ACHN (cell line): ENCODE measurements around the gene DSTN.

Experiments used
- DNase-seq: peaks from one replicate; pipeline ENCODE4 v3.0.0-alpha.2; 2015
- in situ Hi-C: cut with HindIII; loops from 2 replicates; pipeline ENCODE4 v1.10.0; 2017; ENCODE audit warnings: low sequenced_read_pairs, low pct_ligation_motif_present, low pct_unique_long_range_greater_than_20kb

DSTN gene

DNA sequence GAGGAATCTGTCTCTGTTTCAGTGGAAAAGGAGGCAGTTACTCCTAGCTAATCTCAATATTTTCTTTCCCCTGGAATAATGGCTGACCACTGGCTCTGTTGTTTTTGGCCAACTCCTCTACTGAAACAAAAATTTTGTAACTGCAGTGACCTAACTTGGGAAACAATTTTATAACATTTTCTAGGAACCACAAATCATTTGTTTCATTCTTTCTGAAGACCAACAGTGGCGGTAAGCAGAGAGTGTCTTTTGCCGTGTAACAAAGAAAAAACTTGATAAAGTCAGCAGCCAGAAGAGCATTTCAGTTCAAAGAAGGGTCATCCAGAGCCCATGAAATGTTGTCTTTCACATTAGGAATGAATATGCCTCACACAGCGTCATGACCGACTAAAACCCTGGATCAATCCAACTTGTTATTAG lies 26.9 kb upstream of the DSTN start:
- in situ Hi-C loops: no loop called here
- no peak for DNase-seq

DNA sequence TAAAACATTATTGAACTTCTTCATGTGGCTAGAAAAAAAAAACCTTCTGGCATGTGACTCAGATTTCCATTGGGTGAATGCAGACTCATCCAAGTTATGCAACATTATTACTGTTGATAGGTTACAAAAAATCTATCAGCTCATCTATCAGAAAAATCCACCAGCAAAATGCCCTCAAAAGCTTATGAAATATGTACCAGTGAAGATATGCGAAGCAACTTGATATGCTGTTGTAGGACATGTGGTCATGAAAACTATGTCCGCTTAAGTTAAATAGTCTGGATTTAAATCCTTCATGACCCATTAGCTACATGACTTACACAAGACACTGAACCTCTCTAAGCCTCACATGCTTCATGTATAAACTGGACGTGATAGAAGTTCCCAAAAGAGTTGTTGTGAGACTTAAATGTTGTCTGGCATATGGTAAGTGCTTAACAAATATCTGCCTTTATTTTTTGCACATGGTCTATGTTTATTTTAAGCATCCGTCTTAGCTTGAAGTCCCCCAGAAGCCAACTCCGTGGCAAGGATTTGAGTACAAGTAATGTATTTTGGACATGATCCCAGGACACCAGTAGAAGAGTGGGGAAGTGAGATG lies 26.2 kb upstream of the DSTN start:
- in situ Hi-C loops: no loop called here
- no peak for DNase-seq

GRCh38 chr20:17545127-17545526 lies 24.7 kb upstream of the DSTN start:
- DNase-seq: no peak
- in situ Hi-C loops: no loop called here

DNA sequence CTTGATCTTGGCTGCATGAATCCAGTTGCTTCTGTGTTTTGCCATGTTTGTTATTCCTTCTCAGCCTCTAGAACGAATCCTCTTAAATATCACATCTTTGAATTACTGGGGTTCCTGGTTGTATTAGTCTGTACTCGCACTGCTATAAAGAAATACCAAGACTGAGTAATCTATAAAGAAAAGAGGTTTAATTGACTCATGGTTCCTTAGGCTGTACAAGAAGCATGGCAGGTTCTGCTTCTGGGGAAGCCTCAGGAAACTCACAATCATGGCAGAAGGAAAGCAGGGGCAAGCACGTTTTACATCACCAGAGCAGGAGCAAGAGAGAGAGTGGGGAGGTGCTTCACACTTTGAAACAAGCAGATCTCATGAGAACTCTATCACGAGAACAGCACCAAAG lies 20.7 kb upstream of the DSTN start:
- in situ Hi-C loops: no loop called here

GRCh38 chr20:17555106-17555505 lies 14.8 kb upstream of the DSTN start:
- no peak for DNase-seq
- in situ Hi-C loops: no loop called here

More for the DNA sequence above, 20.7 kb upstream of the DSTN start:
- no peak for DNase-seq

GRCh38 chr20:17556837-17557674 lies 12.8 kb upstream of the DSTN start:
- no peak for DNase-seq
- in situ Hi-C loops: no loop called here

- in situ Hi-C loops: no loop called here
- peak; percentile 61 for DNase-seq
Observed at GRCh38 chr20:17557675-17558006, 12.2 kb upstream of the DSTN start.

GRCh38 chr20:17558154-17558940 lies 11.5 kb upstream of the DSTN start:
- in situ Hi-C loops: no loop called here
- peak; percentile 81 for DNase-seq

DNA sequence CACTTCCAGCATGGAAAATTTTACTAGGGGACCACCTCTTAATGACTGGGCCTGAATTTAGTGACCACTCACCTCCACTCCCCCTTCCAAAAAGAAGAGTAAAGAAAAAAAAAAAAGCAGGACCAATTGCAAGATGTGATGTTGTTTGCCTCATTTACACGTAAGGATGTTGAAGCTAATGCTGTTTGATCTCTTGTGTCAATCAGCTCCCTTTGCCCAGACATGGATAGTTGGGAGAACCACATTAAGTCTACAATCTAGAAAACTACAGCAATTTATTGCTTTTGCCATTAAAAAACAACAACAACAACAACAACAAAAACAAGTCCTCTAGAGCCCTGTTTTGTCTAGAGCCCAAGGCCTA lies 11.0 kb upstream of the DSTN start:
- no peak for DNase-seq
- in situ Hi-C loops: no loop called here

GRCh38 chr20:17559338-17559737 lies 10.5 kb upstream of the DSTN start:
- no peak for DNase-seq
- in situ Hi-C loops: no loop called here

DNA sequence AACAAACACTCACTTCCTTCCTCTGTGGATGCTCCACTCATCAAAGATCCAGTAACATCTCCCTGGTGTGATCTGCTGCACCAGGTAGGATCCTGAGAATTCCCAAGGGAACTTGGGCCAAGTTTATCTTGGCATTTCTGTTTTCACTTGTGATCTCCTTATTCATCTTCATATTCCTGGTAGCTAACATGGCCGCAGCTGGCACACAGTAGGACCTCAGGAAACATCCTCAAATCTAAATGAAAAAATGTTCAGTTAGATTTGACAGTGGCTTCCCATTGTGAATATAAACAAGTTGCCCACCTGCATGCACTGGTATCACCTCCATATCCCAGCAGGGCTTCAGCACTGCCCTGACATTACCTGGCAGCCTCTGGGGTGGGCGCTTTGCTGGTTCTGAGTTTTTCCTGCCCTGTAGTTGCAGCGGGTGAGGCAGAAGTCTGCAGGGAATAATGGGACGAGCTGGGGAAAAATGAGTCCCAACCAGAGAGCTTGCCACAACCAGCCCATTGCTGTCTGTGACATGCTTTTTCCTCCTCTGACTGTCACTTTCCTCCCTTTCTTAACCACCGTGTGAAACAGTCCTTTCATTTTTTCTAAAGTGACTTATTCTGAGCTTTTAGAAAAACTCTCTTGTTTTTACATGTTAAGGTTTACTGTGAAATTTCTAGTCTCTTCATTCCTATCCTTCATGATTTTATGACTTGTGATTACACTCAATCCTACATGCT lies 9.4 kb upstream of the DSTN start:
- DNase-seq: no peak
- in situ Hi-C loops: no loop called here

GRCh38 chr20:17562804-17563305 lies 7.0 kb upstream of the DSTN start:
- in situ Hi-C loops: no loop called here

GRCh38 chr20:17565169-17565845 lies 4.6 kb upstream of the DSTN start:
- DNase-seq: no peak
- in situ Hi-C loops: no loop called here

More at GRCh38 chr20:17562804-17563305, 7.0 kb upstream of the DSTN start:
- DNase-seq: no peak

DNA sequence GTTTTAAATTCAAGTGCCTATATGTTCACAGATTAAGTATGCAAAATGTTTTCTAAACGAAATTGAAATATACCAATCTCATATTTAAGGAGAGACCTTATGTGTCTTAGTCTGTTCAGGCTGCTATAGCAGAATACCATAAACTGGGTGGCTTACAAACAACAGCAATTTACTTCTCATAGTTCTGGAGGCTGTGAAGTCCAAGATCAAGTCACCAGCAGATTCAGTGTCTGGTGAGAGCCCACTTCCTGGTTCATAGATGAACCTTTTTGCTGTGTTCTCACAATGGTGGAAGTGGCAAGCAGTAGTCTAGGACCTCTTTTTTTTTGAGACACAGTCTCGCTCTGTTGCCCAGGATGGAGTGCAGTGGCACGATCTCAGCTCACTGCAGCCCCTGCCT lies 3.5 kb upstream of the DSTN start:
- in situ Hi-C loops: no loop called here

DNA sequence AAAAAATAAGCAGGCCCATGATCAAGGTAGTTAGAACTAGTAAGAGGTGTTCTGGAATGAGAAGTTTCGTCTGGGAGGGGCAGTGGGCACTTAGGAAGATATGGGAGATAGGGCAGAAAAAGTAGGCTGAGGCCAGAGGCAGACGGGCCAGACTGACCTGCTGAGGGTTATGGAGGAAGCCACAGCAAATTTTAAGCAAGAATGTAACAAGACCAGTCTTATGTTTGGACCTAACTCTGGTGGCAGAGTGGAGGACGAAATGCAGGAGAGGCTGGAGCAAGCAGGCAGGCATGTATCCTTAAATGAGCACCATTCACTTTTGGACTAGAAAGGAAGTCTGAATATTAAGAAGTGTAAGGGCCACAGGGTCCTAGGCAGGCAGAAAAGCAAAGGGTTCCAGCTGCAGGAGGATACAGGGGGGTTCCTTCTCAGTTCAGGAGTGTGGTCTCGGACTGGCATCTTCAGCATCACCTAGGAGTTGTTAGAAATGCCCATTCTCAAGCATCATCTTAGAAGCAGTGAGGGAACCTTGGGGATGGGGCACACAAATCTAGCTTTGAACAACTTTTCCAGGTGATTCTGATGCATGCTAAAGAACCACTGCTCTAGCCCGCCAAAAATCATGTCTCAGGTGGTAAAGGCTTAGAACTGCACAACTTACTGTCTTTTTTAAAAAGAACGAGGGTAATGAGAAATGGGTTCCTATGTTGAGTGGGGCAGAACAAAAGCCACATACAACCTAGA lies 1.7 kb upstream of the DSTN start:
- peak; percentile 17 for DNase-seq
- in situ Hi-C loops: no loop called here

More for the DNA sequence above, 3.5 kb upstream of the DSTN start:
- DNase-seq: no peak

DNA sequence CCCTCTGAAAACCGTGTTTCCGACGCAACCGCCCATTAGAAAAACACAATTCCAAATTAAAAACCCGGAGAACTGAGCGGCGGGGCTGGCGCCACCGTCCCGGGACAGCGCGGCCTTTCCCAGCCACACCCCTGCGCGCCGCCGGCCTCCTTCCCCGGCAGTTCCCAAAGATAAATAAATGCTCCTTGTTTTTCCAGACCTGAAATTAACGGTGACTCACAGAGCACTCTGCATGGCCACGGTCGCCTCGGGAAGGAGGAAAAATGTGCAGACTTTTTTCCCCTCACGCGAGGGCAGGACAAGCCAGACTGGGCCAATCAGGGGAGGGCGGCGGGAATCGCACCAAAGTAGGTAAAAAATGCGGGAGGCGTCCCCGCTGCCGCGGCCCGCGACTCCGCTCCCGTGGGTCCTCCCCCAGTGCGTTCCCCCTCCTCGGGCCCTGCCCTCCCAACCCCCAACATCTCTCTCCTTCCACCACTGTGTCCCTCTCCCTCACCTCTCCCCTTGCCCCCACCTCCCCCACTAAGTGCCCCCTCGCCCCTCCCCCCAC lies 828 bp upstream of the DSTN start:
- in situ Hi-C loops: no loop called here
- DNase-seq: peak; percentile 93

DNA sequence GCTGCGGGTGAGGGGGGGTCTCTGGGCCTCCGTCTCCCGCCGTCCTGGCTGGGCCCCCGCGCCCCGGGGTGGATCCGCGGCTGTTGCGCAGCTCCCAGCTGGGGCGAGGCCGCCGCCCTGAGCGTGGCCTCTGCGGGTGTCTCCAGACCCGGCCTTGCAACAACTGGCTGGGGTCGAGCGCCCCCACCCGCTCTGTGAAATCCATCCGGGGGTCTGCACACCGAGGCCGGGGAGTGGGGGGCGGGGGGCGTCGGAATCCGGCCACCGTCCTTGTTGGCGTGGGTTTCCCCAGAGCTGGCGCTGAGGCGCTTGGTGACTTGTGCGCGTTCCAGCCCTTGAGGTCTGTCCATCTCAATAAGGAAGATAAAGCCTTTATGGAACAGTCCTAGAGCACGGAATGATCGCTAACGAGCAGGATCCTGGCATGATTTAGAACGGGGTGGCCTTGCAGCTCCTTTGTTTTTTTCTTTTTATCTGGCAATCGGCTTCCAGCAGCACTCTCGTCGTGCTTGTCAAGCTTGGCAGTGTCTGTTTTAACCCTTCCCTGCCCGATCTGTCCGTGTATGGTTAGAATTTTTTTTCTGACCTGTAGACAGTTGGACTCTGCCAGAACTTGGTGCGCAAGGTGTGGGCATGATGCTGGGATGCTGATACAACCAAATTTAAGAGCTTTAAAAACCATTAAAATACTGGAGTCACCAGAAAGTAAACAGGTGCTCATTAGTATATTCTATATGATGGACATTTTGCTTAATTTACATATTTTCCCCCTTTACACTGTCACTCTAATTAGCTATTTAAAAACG lies 675 bp downstream of the DSTN start:
- in situ Hi-C loops: no loop called here
- peak; percentile 50 for DNase-seq
